ENCODE measurements around the gene USP47.

USP47 gene

GRCh38 chr11:11895672-11896071 is 53.9 kb downstream of the USP47 start:
- Histone ChIP-seq H3K27me3 (ENCODE audit: control insufficient read depth, insufficient read depth, low read length, poor library complexity, severe bottlenecking) (no peaks in the 10 kb centered on the region), H3K36me3 (ENCODE audit: control insufficient read depth, insufficient read depth, low read length) (peaks cover 3% of the 10 kb centered on the region), H3K4me1 (ENCODE audit: control insufficient read depth, insufficient read depth, low read length) (no peaks in the 10 kb centered on the region), H3K27ac (ENCODE audit: insufficient read depth, low read depth, low read length, poor library complexity, severe bottlenecking) (no peak overlapping the region), H3K9me3 (ENCODE audit: control insufficient read depth, low read length) (no peaks in the 10 kb centered on the region), H3K4me3 (ENCODE audit: insufficient read depth, low read depth, low read length) (no peak overlapping the region)
- WGBS, 2 experiments, result 100% methylated on average over 1 of the region's 1 CpG

GRCh38 chr11:11898648-11899047 is 56.9 kb downstream of the USP47 start:
- Histone ChIP-seq H3K27me3 (ENCODE audit: control insufficient read depth, insufficient read depth, low read length, poor library complexity, severe bottlenecking) (no peaks in the 10 kb centered on the region), H3K4me3 (ENCODE audit: insufficient read depth, low read depth, low read length) (no peak overlapping the region), H3K27ac (ENCODE audit: insufficient read depth, low read depth, low read length, poor library complexity, severe bottlenecking) (no peak overlapping the region), H3K36me3 (ENCODE audit: control insufficient read depth, insufficient read depth, low read length) (no peaks in the 10 kb centered on the region), H3K9me3 (ENCODE audit: control insufficient read depth, low read length) (no peaks in the 10 kb centered on the region), H3K4me1 (ENCODE audit: control insufficient read depth, insufficient read depth, low read length) (no peaks in the 10 kb centered on the region)
- 91 to 100% methylated on average over 1 of the region's 2 CpGs for WGBS, 2 experiments

- Histone ChIP-seq H3K4me3 (ENCODE audit: insufficient read depth, low read depth, low read length) (no peak overlapping the region), H3K36me3 (ENCODE audit: control insufficient read depth, insufficient read depth, low read length) (no peaks in the 10 kb centered on the region), H3K4me1 (ENCODE audit: control insufficient read depth, insufficient read depth, low read length) (no peaks in the 10 kb centered on the region), H3K27me3 (ENCODE audit: control insufficient read depth, insufficient read depth, low read length, poor library complexity, severe bottlenecking) (no peaks in the 10 kb centered on the region), H3K9me3 (ENCODE audit: control insufficient read depth, low read length) (no peaks in the 10 kb centered on the region), H3K27ac (ENCODE audit: insufficient read depth, low read depth, low read length, poor library complexity, severe bottlenecking) (no peak overlapping the region)
- 83 to 86% methylated on average over 1 of the region's 1 CpG for WGBS, 2 experiments
These were observed 57.6 kb downstream of the USP47 start for GRCh38 chr11:11899401-11899800.

- 90 to 100% methylated on average over 1 to 2 of the region's 3 CpGs for WGBS, 2 experiments
- no peaks in the 10 kb centered on the region for H3K36me3 ChIP-seq (ENCODE audit: control insufficient read depth, insufficient read depth, low read length)
- no peaks in the 10 kb centered on the region for H3K9me3 ChIP-seq (ENCODE audit: control insufficient read depth, low read length)
- no peaks in the 10 kb centered on the region for H3K4me1 ChIP-seq (ENCODE audit: control insufficient read depth, insufficient read depth, low read length)
- H3K4me3 ChIP-seq (ENCODE audit: insufficient read depth, low read depth, low read length), result no peak overlapping the region
- no peak overlapping the region for H3K27ac ChIP-seq (ENCODE audit: insufficient read depth, low read depth, low read length, poor library complexity, severe bottlenecking)
- H3K27me3 ChIP-seq (ENCODE audit: control insufficient read depth, insufficient read depth, low read length, poor library complexity, severe bottlenecking), result no peaks in the 10 kb centered on the region
These were observed 60.2 kb downstream of the USP47 start for GRCh38 chr11:11901929-11902328.

GRCh38 chr11:11909727-11910126 is 68.0 kb downstream of the USP47 start:
- peaks cover 4% of the 10 kb centered on the region for H3K36me3 ChIP-seq (ENCODE audit: control insufficient read depth, insufficient read depth, low read length)
- no peaks in the 10 kb centered on the region for H3K9me3 ChIP-seq (ENCODE audit: control insufficient read depth, low read length)
- no peak overlapping the region for H3K27ac ChIP-seq (ENCODE audit: insufficient read depth, low read depth, low read length, poor library complexity, severe bottlenecking)
- H3K4me3 ChIP-seq (ENCODE audit: insufficient read depth, low read depth, low read length), result no peak overlapping the region
- H3K4me1 ChIP-seq (ENCODE audit: control insufficient read depth, insufficient read depth, low read length), result no peaks in the 10 kb centered on the region
- no peaks in the 10 kb centered on the region for H3K27me3 ChIP-seq (ENCODE audit: control insufficient read depth, insufficient read depth, low read length, poor library complexity, severe bottlenecking)

GRCh38 chr11:11910541-11910940 is 68.8 kb downstream of the USP47 start:
- Histone ChIP-seq H3K4me1 (ENCODE audit: control insufficient read depth, insufficient read depth, low read length) (no peaks in the 10 kb centered on the region), H3K9me3 (ENCODE audit: control insufficient read depth, low read length) (no peaks in the 10 kb centered on the region), H3K27ac (ENCODE audit: insufficient read depth, low read depth, low read length, poor library complexity, severe bottlenecking) (no peak overlapping the region), H3K27me3 (ENCODE audit: control insufficient read depth, insufficient read depth, low read length, poor library complexity, severe bottlenecking) (no peaks in the 10 kb centered on the region), H3K36me3 (ENCODE audit: control insufficient read depth, insufficient read depth, low read length) (peaks cover 4% of the 10 kb centered on the region), H3K4me3 (ENCODE audit: insufficient read depth, low read depth, low read length) (no peak overlapping the region)
- 88 to 100% methylated on average over 2 of the region's 2 CpGs for WGBS, 2 experiments

- Histone ChIP-seq H3K4me3 (ENCODE audit: insufficient read depth, low read depth, low read length) (no peak overlapping the region), H3K9me3 (ENCODE audit: control insufficient read depth, low read length) (no peaks in the 10 kb centered on the region), H3K27ac (ENCODE audit: insufficient read depth, low read depth, low read length, poor library complexity, severe bottlenecking) (no peak overlapping the region), H3K4me1 (ENCODE audit: control insufficient read depth, insufficient read depth, low read length) (no peaks in the 10 kb centered on the region), H3K27me3 (ENCODE audit: control insufficient read depth, insufficient read depth, low read length, poor library complexity, severe bottlenecking) (no peaks in the 10 kb centered on the region), H3K36me3 (ENCODE audit: control insufficient read depth, insufficient read depth, low read length) (peaks cover 4% of the 10 kb centered on the region)
- 95 to 97% methylated on average over 1 of the region's 1 CpG for whole genome bisulfite sequencing, 2 experiments
These were observed 71.6 kb downstream of the USP47 start for GRCh38 chr11:11913395-11913794.

GRCh38 chr11:11915625-11916024 is 73.9 kb downstream of the USP47 start:
- Histone ChIP-seq H3K4me1 (ENCODE audit: control insufficient read depth, insufficient read depth, low read length) (no peaks in the 10 kb centered on the region), H3K4me3 (ENCODE audit: insufficient read depth, low read depth, low read length) (no peak overlapping the region), H3K27me3 (ENCODE audit: control insufficient read depth, insufficient read depth, low read length, poor library complexity, severe bottlenecking) (no peaks in the 10 kb centered on the region), H3K9me3 (ENCODE audit: control insufficient read depth, low read length) (no peaks in the 10 kb centered on the region), H3K36me3 (ENCODE audit: control insufficient read depth, insufficient read depth, low read length) (no peaks in the 10 kb centered on the region), H3K27ac (ENCODE audit: insufficient read depth, low read depth, low read length, poor library complexity, severe bottlenecking) (no peak overlapping the region)
- WGBS, 2 experiments, result 91% methylated on average over 1 of the region's 2 CpGs; no CpG with 5 or more reads in 1 of the 2 experiments

- no peaks in the 10 kb centered on the region for H3K36me3 ChIP-seq (ENCODE audit: control insufficient read depth, insufficient read depth, low read length)
These were observed 75.2 kb downstream of the USP47 start for GRCh38 chr11:11916981-11917399.

GRCh38 chr11:11923828-11924227 is 82.1 kb downstream of the USP47 start:
- peaks cover 4% of the 10 kb centered on the region for H3K36me3 ChIP-seq (ENCODE audit: control insufficient read depth, insufficient read depth, low read length)
- no peaks in the 10 kb centered on the region for H3K27me3 ChIP-seq (ENCODE audit: control insufficient read depth, insufficient read depth, low read length, poor library complexity, severe bottlenecking)
- no peak overlapping the region for H3K4me3 ChIP-seq (ENCODE audit: insufficient read depth, low read depth, low read length)
- no peaks in the 10 kb centered on the region for H3K4me1 ChIP-seq (ENCODE audit: control insufficient read depth, insufficient read depth, low read length)
- H3K27ac ChIP-seq (ENCODE audit: insufficient read depth, low read depth, low read length, poor library complexity, severe bottlenecking), result no peak overlapping the region
- no peaks in the 10 kb centered on the region for H3K9me3 ChIP-seq (ENCODE audit: control insufficient read depth, low read length)

More at GRCh38 chr11:11916981-11917399, 75.2 kb downstream of the USP47 start:
- no peaks in the 10 kb centered on the region for H3K9me3 ChIP-seq (ENCODE audit: control insufficient read depth, low read length)
- no peaks in the 10 kb centered on the region for H3K27me3 ChIP-seq (ENCODE audit: control insufficient read depth, insufficient read depth, low read length, poor library complexity, severe bottlenecking)
- no peak overlapping the region for H3K27ac ChIP-seq (ENCODE audit: insufficient read depth, low read depth, low read length, poor library complexity, severe bottlenecking)
- 90 to 100% methylated on average over 1 of the region's 1 CpG for WGBS, 2 experiments
- no peaks in the 10 kb centered on the region for H3K4me1 ChIP-seq (ENCODE audit: control insufficient read depth, insufficient read depth, low read length)
- no peak overlapping the region for H3K4me3 ChIP-seq (ENCODE audit: insufficient read depth, low read depth, low read length)

- WGBS, 2 experiments, result 88% methylated on average over 2 of the region's 2 CpGs; no CpG with 5 or more reads in 1 of the 2 experiments
- no peaks in the 10 kb centered on the region for H3K9me3 ChIP-seq (ENCODE audit: control insufficient read depth, low read length)
- H3K4me1 ChIP-seq (ENCODE audit: control insufficient read depth, insufficient read depth, low read length), result no peaks in the 10 kb centered on the region
- peaks cover 4% of the 10 kb centered on the region for H3K36me3 ChIP-seq (ENCODE audit: control insufficient read depth, insufficient read depth, low read length)
- no peaks in the 10 kb centered on the region for H3K27me3 ChIP-seq (ENCODE audit: control insufficient read depth, insufficient read depth, low read length, poor library complexity, severe bottlenecking)
- H3K4me3 ChIP-seq (ENCODE audit: insufficient read depth, low read depth, low read length), result no peak overlapping the region
- no peak overlapping the region for H3K27ac ChIP-seq (ENCODE audit: insufficient read depth, low read depth, low read length, poor library complexity, severe bottlenecking)
These were observed 88.1 kb downstream of the USP47 start for GRCh38 chr11:11929920-11930319.
